NCI-H1417 treated with DMSO at 0.1 percent for 48 hours (cell line): Measurements from ENCODE around the gene ZG16B.

Experiments
- DNase-seq: peaks from one replicate; lab custom pipeline; 2025; lab: John Stamatoyannopoulos, UW

The ZG16B gene, protein sequence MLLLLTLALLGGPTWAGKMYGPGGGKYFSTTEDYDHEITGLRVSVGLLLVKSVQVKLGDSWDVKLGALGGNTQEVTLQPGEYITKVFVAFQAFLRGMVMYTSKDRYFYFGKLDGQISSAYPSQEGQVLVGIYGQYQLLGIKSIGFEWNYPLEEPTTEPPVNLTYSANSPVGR

GRCh38 chr16:2829501-2830354 lies at the start of gene ZG16B:
Gene ZG16B (plus strand): TSS chr16:2830303. CDS start chr16:2830442, 139 bp downstream.
- no peak for DNase-seq

DNA sequence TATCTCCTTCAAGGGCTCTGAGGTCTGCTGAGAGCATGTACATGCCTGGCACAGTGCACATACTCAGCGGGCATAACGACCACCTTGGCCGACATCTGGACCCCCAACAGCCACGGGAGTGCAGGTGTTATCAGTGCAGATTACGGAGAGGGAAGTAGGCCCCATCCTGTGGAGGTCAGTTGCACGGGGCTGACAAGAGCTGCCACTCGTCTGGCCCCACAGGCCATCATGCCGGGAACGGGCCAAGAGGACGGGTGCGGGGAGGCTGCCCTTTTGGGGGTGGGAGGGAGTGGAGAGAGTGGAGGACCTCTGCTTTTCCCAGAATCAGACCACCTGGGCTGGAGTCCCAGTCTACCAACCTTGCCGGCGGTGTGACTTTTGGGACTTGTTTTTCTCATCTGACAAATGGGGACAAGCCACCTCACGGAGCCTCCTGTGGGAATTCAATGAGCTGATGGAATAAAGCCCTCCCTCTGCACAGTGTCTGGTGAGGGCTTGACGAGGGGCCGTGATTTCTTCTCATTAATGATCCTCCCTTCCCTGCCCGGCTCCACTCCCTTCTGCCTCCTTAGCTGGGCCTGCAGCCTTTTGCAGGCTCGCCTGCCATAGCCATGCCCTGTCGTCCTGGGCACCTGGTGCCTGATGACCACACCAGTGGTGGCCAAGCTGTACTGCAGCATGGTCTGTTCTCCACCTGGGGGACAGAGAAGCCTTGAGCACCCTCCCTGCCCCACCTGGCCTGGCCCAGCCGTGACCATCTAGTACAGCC lies 47.3 kb upstream of the ZG16B start:
- no peak for DNase-seq

GRCh38 chr16:2783581-2784357 lies 46.3 kb upstream of the ZG16B start:
- no peak for DNase-seq

DNA sequence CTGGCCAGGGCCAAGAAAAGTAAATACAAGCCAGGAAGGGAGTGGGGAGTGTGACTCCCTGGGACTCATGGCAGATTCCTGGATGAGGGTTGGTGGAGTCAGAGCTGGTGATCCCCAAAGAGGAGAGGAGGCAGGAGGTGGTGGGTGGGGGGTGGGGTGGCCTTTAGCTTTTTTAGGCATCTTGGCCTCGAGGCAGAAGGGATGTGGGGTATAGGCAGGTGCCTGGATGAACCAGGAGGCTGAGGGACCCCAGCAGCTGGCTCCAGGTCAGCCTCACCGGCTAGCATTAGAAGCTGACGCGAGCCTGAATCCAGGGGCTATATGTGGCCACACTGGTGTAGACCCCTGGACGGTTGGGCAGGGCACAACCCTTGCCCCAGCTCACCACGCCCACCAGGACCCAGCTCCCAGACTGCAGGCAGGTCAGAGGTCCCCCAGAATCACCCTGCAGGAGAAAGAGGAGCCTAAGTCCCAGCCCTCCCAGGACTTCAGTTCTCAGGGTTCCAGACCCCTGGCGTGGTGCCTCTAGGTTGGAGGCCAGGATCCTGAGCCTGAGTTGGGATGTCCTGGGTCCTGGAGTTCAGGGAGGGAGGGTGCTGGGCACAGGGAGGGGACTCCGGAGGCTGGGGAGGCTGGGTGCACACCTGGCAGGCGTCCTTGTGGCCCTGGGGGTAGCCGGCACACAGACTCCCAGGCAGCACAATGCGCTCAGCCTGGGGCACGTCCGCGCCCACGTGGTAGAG lies 45.6 kb upstream of the ZG16B start:
- no peak for DNase-seq

DNA sequence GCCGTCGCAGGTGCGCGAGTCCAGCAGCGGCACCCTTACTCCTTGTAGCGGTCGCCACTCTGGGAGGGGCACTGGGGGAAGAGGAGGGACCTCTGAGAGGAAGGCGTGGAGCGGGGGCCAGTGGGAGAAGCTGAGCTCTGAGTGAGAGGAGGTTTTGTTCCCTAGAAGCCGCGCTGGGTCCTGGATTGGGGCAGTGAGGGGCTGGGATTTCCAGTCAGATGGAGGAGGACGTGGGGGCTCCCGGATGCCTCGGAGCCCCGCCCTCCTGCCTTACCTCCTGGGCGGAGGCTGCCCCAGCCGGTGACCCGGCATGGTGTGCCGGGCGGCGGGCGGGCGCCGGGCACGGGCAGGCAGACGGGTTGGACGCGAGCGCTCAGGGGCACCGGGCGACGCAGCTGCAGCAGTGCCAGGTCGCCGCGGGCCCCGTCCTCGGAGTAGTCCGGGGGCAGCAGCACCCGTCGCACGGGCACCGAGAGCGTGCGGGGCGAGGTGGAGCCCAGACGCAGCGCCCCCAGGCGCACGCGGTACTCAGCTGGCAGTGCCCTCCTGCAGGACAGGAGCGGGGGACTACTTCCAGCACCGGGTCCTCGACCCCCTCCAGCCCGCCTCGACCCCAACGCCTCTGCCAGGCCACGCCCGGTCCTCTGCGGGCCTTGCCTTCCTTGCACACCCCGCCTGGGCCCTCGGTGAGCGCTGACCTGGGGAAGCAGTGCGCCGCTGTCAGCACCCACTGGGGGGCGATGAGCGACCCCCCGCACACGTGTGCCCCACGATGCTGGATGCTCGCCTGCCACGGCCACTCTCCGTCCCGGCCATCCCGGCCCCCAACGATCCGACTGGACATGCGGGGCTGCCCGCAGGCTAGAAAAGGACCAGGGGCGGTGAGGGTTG lies 44.8 kb upstream of the ZG16B start:
- no peak for DNase-seq

GRCh38 chr16:2786061-2786825 lies 43.9 kb upstream of the ZG16B start:
- no peak for DNase-seq

DNA sequence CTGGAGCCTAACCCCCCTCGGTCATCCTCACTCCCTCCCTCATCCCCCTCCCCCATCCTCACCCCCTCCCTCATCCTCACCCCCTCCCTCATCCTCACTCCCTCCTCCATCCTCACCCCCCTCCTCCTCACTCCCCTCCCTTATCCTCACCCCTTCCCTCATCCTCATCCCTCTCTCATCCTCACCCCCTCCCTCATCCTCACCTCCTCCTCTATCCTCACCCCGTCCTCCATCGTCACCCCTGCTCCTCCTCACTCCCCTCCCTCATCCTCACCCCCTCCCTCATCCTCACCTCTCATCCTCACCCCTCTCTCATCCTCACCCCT lies 43.3 kb upstream of the ZG16B start:
- no peak for DNase-seq

- DNase-seq = no peak
Measured at GRCh38 chr16:2787406-2787805, 42.7 kb upstream of the ZG16B start, which contains the start of gene PRSS33. Gene PRSS33 (minus strand): TSS chr16:2787560. CDS start chr16:2786547, 1,013 bp downstream.

- no peak for DNase-seq
Measured at GRCh38 chr16:2787961-2788360, 42.1 kb upstream of the ZG16B start.

- DNase-seq = no peak
Measured at GRCh38 chr16:2790631-2791030, 39.5 kb upstream of the ZG16B start.

- DNase-seq = no peak
Measured at GRCh38 chr16:2791174-2791573, 38.9 kb upstream of the ZG16B start.

GRCh38 chr16:2792940-2793339 lies 37.2 kb upstream of the ZG16B start:
- DNase-seq = no peak

DNA sequence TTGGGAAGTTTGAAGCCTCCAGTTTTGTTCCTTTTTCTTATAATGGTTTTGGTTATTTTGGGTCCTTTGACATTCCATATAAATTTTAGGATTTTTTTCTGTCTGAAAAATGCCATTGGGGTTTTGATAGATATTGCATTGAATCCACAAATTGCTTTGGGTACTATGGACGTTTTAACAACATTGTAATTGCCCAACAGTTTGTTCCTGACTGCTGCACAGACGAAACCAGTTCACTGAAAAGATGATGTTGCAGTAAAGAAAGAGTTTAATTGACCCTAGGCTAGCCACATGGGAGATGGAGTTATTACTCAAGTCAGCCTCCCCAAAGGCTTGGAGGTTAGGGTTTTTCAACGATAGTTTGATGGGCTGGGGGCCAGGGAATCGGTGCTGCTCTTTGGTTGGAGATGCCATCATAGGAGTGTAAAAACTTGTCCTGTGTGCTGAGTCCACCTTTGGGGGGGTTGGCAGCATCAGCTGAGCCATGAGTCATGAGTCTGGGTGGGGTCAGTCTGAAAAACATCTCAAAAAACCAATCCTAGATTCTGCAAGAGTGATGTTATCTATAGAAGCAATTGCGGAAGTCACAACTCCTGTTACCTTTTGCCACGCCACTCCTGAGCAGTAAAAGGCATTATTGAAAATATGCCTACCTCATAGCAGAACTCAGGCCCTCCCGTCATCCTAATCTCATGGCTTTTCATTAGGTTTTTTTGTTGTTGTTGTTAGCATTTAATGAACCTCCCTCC lies 34.5 kb upstream of the ZG16B start:
- no peak for DNase-seq

DNA sequence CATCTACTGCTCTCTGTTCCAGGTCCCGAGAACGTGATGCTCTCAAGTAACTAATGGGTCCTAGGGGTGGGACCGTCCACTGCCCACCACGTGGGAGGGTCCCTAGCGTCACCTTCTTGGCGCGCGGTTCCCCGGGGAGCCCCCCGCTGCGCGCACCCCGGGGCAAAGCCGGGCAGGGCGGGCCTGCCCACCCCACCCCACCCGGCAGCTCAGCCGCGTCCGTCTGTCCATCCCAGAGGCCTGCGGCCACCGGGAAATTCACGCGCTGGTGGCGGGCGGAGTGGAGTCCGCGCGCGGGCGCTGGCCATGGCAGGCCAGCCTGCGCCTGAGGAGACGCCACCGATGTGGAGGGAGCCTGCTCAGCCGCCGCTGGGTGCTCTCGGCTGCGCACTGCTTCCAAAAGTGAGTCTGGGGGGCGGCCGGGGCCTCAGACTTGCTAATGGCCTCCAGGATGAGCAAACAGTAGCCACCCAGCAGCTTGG lies 31.3 kb upstream of the ZG16B start:
- DNase-seq = no peak

DNA sequence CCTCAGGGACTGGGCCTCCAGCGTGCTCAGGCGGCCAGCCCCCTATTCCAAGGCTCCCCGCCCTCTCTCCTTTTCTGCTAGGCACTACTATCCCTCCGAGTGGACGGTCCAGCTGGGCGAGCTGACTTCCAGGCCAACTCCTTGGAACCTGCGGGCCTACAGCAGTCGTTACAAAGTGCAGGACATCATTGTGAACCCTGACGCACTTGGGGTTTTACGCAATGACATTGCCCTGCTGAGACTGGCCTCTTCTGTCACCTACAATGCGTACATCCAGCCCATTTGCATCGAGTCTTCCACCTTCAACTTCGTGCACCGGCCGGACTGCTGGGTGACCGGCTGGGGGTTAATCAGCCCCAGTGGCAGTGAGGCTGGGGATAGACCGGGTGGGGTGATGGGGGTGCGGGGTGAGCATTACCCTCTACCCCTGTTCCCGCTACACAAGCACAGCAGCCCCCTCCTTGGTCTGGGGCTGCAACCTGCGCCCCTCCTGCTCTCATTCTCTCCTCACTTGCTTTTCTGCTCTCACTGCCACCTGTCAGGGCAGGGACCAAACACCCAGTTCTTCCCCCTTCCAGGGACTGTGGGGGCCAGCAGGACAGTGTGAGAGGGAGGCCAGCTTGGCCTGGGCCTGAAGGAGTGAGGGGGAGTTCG lies 30.8 kb upstream of the ZG16B start:
- no peak for DNase-seq

- DNase-seq = no peak
Measured at GRCh38 chr16:2799859-2800226, 30.3 kb upstream of the ZG16B start.

GRCh38 chr16:2803545-2804195 lies 26.4 kb upstream of the ZG16B start:
- DNase-seq = no peak

DNA sequence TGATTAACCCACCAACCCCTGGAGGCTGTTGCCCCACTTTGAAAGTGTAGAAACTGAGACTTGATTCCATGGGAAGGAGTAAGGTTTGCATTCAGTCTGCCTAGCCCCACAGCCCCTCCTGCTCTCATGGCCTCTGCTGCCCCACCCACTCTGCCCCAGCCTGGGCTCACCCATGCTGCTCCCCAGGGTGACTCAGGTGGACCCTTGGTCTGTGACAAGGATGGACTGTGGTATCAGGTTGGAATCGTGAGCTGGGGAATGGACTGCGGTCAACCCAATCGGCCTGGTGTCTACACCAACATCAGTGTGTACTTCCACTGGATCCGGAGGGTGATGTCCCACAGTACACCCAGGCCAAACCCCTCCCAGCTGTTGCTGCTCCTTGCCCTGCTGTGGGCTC lies 25.4 kb upstream of the ZG16B start:
- DNase-seq = no peak
